B cell (primary cell): Measurements from ENCODE around the gene SGCG. TPM values are rescaled to one million over a fixed set of nuclear protein-coding genes. Genes with fewer than 3 reads are reported as not detected.

Source experiments
- ATAC-seq: fragments of 200-7000 bp; cut with Tn5 transposase; one replicate; pipeline ENCODE4 v1.10.0; 2021; ENCODE audit warnings: low read depth, mild to moderate bottlenecking, moderate number of reproducible peaks, moderate library complexity
- CTCF ChIA-PET: fragments of 350-600 bp; sonication (Branson Sonifier 250); formaldehyde crosslinking; loops from one replicate; lab custom pipeline; 2021; ENCODE audit warnings: antibody characterized with exemption, inconsistent platforms; lab: Charles Lee
- POLR2A ChIA-PET: fragments of 350-600 bp; sonication (Branson Sonifier 250); formaldehyde crosslinking; loops from one replicate; lab custom pipeline; 2021; ENCODE audit warnings: antibody characterized with exemption; lab: Charles Lee
- DNase-seq: peaks from one replicate; pipeline ENCODE4 v3.0.0; 2013
- H2AFZ ChIP-seq: 2 replicates; pipeline ENCODE4 v1.6.1; 2012; ENCODE audit warnings: mild to moderate bottlenecking, low read depth, low read length; ENCODE audit not compliant: insufficient read depth, poor library complexity, severe bottlenecking
- H3K27ac ChIP-seq, 2 donors: 1 replicate in 1 of 2; 2 replicates in 1 of 2; pipeline ENCODE4 v1.5.1; 2012 to 2013; ENCODE audit warnings: low read length in 2 of 2, mild to moderate bottlenecking in 2 of 2, moderate library complexity in 1 of 2
- H3K27me3 ChIP-seq, 4 experiments: fragments of 200-600 bp in 1 of 4; sonication (generic) in 1 of 4; replicated peaks in 1 of 4; 1 replicate in 2 of 4; 2 replicates in 2 of 4; pipeline versions ENCODE4 v1.6.1 to v1.7.0; 2013 to 2016; ENCODE audit warnings: low read length in 3 of 4, mild to moderate bottlenecking in 2 of 4, mixed read lengths in 1 of 4, moderate library complexity in 1 of 4; ENCODE audit not compliant: insufficient read depth in 4 of 4, control insufficient read depth in 3 of 4; ENCODE audit errors: control extremely low read depth in 1 of 4
- H3K36me3 ChIP-seq, 2 experiments: replicated peaks in 1 of 2; 1 replicate in 1 of 2; 2 replicates in 1 of 2; pipeline versions ENCODE4 v1.6.1 to v1.7.1; 2013; ENCODE audit warnings: low read length in 1 of 2; ENCODE audit not compliant: insufficient read depth in 2 of 2, control insufficient read depth in 1 of 2; ENCODE audit errors: control extremely low read depth in 1 of 2, extremely low read depth in 1 of 2
- H3K4me1 ChIP-seq, 2 donors: fragments of 200-600 bp in 1 of 2; sonication (generic) in 1 of 2; 1 replicate in 1 of 2; 2 replicates in 1 of 2; pipeline versions ENCODE4 v1.5.1 to v1.6.1; 2013 to 2017; ENCODE audit warnings: low read length in 2 of 2; ENCODE audit not compliant: control insufficient read depth in 2 of 2, insufficient read depth in 2 of 2
- H3K4me2 ChIP-seq: replicated peaks from 2 replicates; pipeline ENCODE3; 2012; ENCODE audit warnings: mild to moderate bottlenecking, low read depth, low read length; ENCODE audit not compliant: poor library complexity, severe bottlenecking
- H3K4me3 ChIP-seq, 5 experiments: fragments of 200-600 bp in 1 of 5; sonication (generic) in 1 of 5; 1 replicate in 3 of 5; 2 replicates in 2 of 5; pipeline versions ENCODE4 v1.5.1 to v1.7.0; 2011 to 2016; ENCODE audit warnings: low read length in 4 of 5, mild to moderate bottlenecking in 4 of 5, low read depth in 2 of 5, control low read depth in 1 of 5, moderate library complexity in 1 of 5; ENCODE audit not compliant: insufficient read depth in 1 of 5; ENCODE audit errors: control extremely low read depth in 1 of 5, extremely low read depth in 1 of 5
- H3K79me2 ChIP-seq: fragments of 200-600 bp; sonication (generic); one replicate; pipeline ENCODE4 v1.6.0; 2016; ENCODE audit warnings: low read length; ENCODE audit not compliant: control insufficient read depth, insufficient read depth
- H3K9ac ChIP-seq: fragments of 200-600 bp; sonication (generic); 2 replicates; pipeline ENCODE4 v1.6.1; 2017; ENCODE audit warnings: mild to moderate bottlenecking, low read length, moderate library complexity
- H3K9me3 ChIP-seq, 3 donors: one replicate each; pipeline versions ENCODE4 v1.6.1 to v1.7.1; 2013; ENCODE audit warnings: low read length in 2 of 3; ENCODE audit not compliant: control insufficient read depth in 2 of 3, insufficient read depth in 1 of 3; ENCODE audit errors: control extremely low read depth in 1 of 3
- H4K20me1 ChIP-seq: 2 replicates; pipeline ENCODE4 v1.6.0; 2012; ENCODE audit warnings: mild to moderate bottlenecking, low read length; ENCODE audit not compliant: insufficient read depth, control insufficient read depth, poor library complexity, severe bottlenecking
- H3K27ac Mint-ChIP-seq: one replicate; pipeline ENCODE4 v1.8.0; 2021; ENCODE audit warnings: mixed read lengths
- H3K27me3 Mint-ChIP-seq: one replicate; pipeline ENCODE4 v1.8.0; 2021; ENCODE audit warnings: mixed read lengths
- H3K4me1 Mint-ChIP-seq: one replicate; pipeline ENCODE4 v1.8.0; 2021; ENCODE audit warnings: mixed read lengths
- H3K4me3 Mint-ChIP-seq: one replicate; pipeline ENCODE4 v1.8.0; 2021; ENCODE audit warnings: mixed read lengths
- H3K9me3 Mint-ChIP-seq: one replicate; pipeline ENCODE4 v1.8.0; 2022; ENCODE audit warnings: mixed read lengths; ENCODE audit not compliant: insufficient read depth
- CTCF ChIP-seq: fragments of 200-600 bp; IDR thresholded peaks from one replicate; pipeline ENCODE4 v1.8.0; 2022; ENCODE audit warnings: antibody characterized with exemption, mild to moderate bottlenecking
- EZH2 ChIP-seq: IDR thresholded peaks from 2 replicates; pipeline ENCODE4 v1.6.1; 2012; ENCODE audit warnings: borderline replicate concordance, low read depth, mild to moderate bottlenecking, moderate library complexity, low read length; ENCODE audit not compliant: insufficient read depth, poor library complexity, severe bottlenecking
- WGBS: methylation state at CpG from one replicate; pipeline ENCODE4 v1.1.5; 2013; ENCODE audit warnings: missing lambda C conversion rate; ENCODE audit not compliant: insufficient coverage; 5-methylcytosine and 5-hydroxymethylcytosine counted together
- intact Hi-C: fragments of 100-400 bp; cut with micrococcal nuclease; formaldehyde crosslinking; loops from one replicate; pipeline ENCODE4 v1.10.0; 2022
- polyA plus RNA-seq: library from polyadenylated mRNA; depleted of rRNA; stranded (reverse); fragments of >200 nt; gene quantifications from 2 replicates; pipeline ENCODE4 v1.2.3, GENCODE V29; 2012
- total RNA-seq, 2 donors: library from RNA; stranded (reverse); fragments of 120-200 nt in 1 of 2; gene quantifications; 1 replicate in 1 of 2; 2 replicates in 1 of 2; pipeline versions ENCODE4 v1.2.3 to v1.2.4, GENCODE V29; 2013 to 2022

SGCG gene
- total and polyA plus RNA-seq, 2 donors (not counting 1 experiment from before 2014, with no cell fraction given): not detected

- 69% methylated on average over 5 of the region's 5 CpGs for WGBS
- H3K4me1 ChIP-seq: no peaks in the 10 kb centered on the region
- H4K20me1 ChIP-seq: no peaks in the 10 kb centered on the region
- Mint-ChIP-seq H3K27me3 (peaks cover 8% of the 10 kb centered on the region), H3K27ac (no peak overlapping the region), H3K4me3 (no peak overlapping the region), H3K9me3 (no peaks in the 10 kb centered on the region), H3K4me1 (no peaks in the 10 kb centered on the region)
- ChIA-PET CTCF (no interaction called here), POLR2A (no interaction called here)
- H3K4me2 ChIP-seq: no peak overlapping the region
- H3K36me3 ChIP-seq: no peaks in the 10 kb centered on the region
- no peaks in the 10 kb centered on the region for H3K9me3 ChIP-seq
- H3K4me3 ChIP-seq: no peak overlapping the region
- no peak overlapping the region for H3K9ac ChIP-seq
- H3K27ac ChIP-seq: no peak overlapping the region
- intact Hi-C loops: no loop called here
- H2AFZ ChIP-seq: no peak overlapping the region
- DNase-seq (no peak), ATAC-seq (no peak)
- no peaks in the 10 kb centered on the region for H3K79me2 ChIP-seq
- no peaks in the 10 kb centered on the region for H3K27me3 ChIP-seq
- TF ChIP-seq CTCF: no peak
- no peak for TF ChIP-seq EZH2
Measured at GRCh38 chr13:23201870-23202269, 21.1 kb downstream of the SGCG start.

GRCh38 chr13:23202383-23202782, 21.6 kb downstream of the SGCG start:
- H3K4me1 Mint-ChIP-seq: no peaks in the 10 kb centered on the region
- no peaks in the 10 kb centered on the region for H3K9me3 Mint-ChIP-seq
- intact Hi-C loops: no loop called here
- H3K79me2 ChIP-seq: no peaks in the 10 kb centered on the region
- no peak overlapping the region for H3K27ac Mint-ChIP-seq
- no peaks in the 10 kb centered on the region for H3K36me3 ChIP-seq
- no peak overlapping the region for H3K4me2 ChIP-seq
- no peak overlapping the region for H2AFZ ChIP-seq
- no peaks in the 10 kb centered on the region for H3K27me3 ChIP-seq
- 83% methylated on average over 1 of the region's 3 CpGs for WGBS
- no peak overlapping the region for H3K27ac ChIP-seq
- no peak overlapping the region for H3K4me3 Mint-ChIP-seq
- CTCF ChIA-PET: no interaction called here
- H3K4me1 ChIP-seq: no peaks in the 10 kb centered on the region
- DNase-seq: no peak
- H3K9me3 ChIP-seq: no peaks in the 10 kb centered on the region
- no peak for ATAC-seq
- TF ChIP-seq EZH2 (no peak), CTCF (no peak)
- H3K9ac ChIP-seq: no peak overlapping the region
- POLR2A ChIA-PET: no interaction called here
- peaks cover 6% of the 10 kb centered on the region for H3K27me3 Mint-ChIP-seq
- H3K4me3 ChIP-seq: no peak overlapping the region
- no peaks in the 10 kb centered on the region for H4K20me1 ChIP-seq
